NCI-H774 (cell line): Measurements from ENCODE around the gene HPS5.
"Not testable (repeated sequence)": the region's sequence is repeated elsewhere in the genome, so short reads cannot be mapped to it uniquely, and the experiment has no call there.

ENCODE experiments used
- DNase-seq: peaks from one replicate; lab custom pipeline; 2025; lab: John Stamatoyannopoulos, UW

The HPS5 gene, protein sequence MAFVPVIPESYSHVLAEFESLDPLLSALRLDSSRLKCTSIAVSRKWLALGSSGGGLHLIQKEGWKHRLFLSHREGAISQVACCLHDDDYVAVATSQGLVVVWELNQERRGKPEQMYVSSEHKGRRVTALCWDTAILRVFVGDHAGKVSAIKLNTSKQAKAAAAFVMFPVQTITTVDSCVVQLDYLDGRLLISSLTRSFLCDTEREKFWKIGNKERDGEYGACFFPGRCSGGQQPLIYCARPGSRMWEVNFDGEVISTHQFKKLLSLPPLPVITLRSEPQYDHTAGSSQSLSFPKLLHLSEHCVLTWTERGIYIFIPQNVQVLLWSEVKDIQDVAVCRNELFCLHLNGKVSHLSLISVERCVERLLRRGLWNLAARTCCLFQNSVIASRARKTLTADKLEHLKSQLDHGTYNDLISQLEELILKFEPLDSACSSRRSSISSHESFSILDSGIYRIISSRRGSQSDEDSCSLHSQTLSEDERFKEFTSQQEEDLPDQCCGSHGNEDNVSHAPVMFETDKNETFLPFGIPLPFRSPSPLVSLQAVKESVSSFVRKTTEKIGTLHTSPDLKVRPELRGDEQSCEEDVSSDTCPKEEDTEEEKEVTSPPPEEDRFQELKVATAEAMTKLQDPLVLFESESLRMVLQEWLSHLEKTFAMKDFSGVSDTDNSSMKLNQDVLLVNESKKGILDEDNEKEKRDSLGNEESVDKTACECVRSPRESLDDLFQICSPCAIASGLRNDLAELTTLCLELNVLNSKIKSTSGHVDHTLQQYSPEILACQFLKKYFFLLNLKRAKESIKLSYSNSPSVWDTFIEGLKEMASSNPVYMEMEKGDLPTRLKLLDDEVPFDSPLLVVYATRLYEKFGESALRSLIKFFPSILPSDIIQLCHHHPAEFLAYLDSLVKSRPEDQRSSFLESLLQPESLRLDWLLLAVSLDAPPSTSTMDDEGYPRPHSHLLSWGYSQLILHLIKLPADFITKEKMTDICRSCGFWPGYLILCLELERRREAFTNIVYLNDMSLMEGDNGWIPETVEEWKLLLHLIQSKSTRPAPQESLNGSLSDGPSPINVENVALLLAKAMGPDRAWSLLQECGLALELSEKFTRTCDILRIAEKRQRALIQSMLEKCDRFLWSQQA

GRCh38 chr11:18321969-18322711, at the start of gene HPS5, which contains the start of gene GTF2H1:
Gene HPS5 (minus strand): TSS chr11:18322140. CDS start chr11:18317858, 4,282 bp downstream.
Gene GTF2H1 (plus strand): TSS chr11:18322567. CDS start chr11:18333075, 10,508 bp downstream.
- peak; percentile 95 for DNase-seq

GRCh38 chr11:18371279-18371678, 49.3 kb upstream of the HPS5 start:
- DNase-seq, result no peak

DNA sequence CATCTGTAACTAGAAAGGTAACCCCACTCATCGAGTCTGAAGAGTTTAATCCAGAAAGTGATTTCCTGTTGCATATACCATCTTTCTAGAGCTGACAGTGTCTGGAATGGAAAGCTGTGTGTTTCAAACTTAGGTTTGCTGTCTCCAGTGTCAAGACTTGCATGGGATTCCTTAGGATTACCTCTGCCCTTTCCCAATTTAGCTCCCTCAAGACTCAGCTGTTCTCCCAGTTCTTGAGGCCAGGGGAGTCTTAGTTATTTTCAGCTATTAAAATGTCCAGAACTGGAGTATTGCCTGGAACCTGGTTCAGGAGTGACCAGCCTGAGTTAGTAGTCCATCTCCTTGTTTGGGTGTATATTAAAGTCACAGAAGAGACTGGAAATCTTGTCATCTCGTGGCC, 47.5 kb upstream of the HPS5 start:
- no peak for DNase-seq

DNA sequence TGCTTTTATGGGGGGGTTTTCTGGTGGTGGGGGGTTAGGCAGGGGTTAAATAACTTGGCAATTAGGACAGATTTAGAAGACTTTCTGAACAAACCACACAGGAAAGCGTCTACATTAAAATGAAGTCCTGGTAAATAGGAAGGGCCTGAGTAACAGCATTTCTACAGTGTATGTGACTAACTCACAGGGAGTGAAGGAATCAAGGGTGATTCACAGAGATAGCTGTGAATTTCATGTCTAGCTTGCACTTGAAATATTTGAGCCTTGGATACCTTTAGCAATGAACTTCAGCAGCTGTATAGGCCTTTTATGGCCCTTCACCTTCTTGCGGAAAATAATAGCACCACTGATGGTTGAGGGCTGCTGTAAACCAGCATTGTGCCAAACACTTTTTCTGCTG, 46.3 kb upstream of the HPS5 start:
- DNase-seq, result no peak

- no peak for DNase-seq
These were observed 45.5 kb upstream of the HPS5 start for GRCh38 chr11:18367431-18367830.

- no peak for DNase-seq
These were observed 44.3 kb upstream of the HPS5 start for GRCh38 chr11:18366286-18366685.

- no peak for DNase-seq
These were observed 43.8 kb upstream of the HPS5 start for GRCh38 chr11:18365741-18366140.

DNA sequence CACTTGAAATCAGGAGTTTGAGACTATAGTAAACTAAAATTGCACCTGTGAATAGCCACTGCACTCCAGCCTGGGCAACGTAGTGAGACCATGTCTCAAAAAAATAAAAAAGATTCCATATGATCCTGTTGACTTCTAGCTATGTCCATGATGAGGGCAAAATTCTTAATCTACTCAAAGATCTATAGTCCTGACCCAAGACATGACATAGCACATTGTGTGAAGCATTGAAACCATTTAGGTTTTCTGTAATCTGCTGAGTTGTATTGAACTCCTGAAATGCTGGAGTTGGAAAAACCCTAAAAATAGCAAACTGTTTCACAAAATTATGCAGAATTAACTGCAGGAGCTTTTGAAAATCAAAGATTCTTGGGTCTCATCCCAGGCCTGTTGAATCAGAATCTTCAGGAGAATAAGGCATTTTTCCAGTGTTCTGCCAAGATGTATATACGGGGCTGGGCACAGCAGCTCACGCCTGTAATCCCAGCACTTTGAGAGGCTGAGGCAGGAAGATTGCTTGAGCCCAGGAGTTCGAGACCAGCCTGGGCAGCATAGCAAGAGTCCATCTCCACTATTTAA, 42.6 kb upstream of the HPS5 start:
- DNase-seq, result no peak

DNA sequence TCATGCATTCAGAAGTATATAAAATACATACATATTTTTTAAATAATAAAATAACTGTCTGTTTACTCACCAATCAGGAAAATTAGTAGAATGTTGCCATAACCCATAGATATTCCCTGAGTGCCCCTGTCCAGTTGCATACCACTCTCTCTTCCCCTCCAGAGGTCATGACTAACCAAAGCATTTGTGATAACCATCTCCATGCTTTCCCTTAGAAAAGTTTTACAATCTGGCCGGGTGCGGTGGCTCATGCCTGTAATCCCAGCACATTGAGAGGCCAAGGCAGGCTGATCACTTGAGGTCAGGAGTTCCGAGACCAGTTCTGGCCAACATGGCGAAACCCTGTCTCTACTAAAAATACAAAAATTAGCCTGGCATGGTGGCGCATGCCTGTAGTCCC, 39.2 kb upstream of the HPS5 start:
- DNase-seq, result no peak

DNA sequence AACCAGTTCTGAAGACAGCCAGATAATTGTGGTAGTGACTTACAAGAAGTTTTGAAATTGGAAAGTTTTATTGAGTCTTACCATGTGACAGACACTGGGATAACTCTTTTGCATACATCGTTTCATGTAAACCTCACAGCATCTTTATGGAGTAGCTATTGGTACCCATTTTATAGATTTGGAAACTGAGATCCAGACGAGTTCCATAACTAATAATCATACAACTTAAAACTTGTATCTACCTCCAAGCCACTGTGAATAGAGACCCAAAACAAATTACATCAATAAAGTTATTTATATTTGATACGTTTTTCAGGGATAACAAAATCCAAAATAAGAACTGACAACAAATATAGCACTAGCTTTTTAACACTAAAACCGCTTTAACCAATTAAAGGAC, 36.7 kb upstream of the HPS5 start:
- no peak for DNase-seq

GRCh38 chr11:18352581-18352980, 30.6 kb upstream of the HPS5 start:
- DNase-seq, result no peak

GRCh38 chr11:18347471-18348125, 25.7 kb upstream of the HPS5 start:
- DNase-seq, result no peak

DNA sequence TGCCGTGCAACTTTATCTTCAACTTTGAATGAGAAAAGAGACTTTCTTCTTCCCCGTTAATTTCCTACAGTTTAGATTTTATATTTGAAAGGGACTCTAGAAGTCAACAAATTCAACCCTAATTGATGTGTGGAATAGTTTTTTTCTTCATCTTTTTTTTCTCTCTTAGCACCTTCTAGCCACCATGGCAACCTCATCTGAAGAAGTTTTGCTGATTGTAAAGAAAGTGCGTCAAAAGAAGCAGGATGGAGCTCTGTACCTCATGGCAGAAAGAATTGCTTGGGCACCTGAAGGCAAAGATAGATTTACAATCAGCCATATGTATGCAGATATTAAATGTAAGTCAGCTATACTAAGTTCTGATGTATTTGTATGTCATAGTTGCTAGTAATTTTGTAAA, 11.0 kb upstream of the HPS5 start:
- DNase-seq, result no peak

- no peak for DNase-seq
These were observed 10.4 kb upstream of the HPS5 start for GRCh38 chr11:18332302-18332701.

GRCh38 chr11:18330921-18331320, 9.0 kb upstream of the HPS5 start:
- no peak for DNase-seq

DNA sequence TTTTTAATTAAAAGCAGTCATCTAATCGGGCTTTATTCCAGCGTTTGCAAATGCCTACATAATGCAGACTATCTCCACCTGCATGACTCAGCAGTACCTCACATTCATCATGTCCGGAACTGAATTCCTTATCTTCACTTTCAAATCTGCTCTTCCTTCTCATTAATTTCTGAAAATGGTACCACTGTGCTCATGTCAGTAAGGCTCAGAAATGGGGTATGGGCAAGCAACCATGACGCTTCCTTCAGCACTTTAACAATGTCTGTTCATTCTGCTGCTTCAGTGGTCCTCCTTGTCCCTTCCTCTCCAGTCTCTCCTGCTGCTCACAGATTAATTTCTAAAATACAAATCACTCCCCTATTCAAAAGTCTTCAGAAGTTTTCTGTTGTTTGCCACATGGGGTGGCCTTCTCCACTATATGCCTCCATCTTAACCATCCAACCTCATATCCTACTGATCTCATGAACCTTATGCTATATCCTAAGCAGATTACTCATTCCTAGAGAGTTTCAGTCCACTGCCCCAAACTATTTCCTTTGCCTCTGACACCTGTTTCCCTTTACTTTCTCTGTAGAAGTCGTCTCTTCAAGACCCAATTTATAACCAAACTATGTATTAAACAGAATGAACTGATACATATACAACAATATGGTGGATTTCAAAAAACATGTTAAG, 7.4 kb upstream of the HPS5 start:
- no peak for DNase-seq

GRCh38 chr11:18324381-18324780, 2.4 kb upstream of the HPS5 start:
- DNase-seq, result no peak

DNA sequence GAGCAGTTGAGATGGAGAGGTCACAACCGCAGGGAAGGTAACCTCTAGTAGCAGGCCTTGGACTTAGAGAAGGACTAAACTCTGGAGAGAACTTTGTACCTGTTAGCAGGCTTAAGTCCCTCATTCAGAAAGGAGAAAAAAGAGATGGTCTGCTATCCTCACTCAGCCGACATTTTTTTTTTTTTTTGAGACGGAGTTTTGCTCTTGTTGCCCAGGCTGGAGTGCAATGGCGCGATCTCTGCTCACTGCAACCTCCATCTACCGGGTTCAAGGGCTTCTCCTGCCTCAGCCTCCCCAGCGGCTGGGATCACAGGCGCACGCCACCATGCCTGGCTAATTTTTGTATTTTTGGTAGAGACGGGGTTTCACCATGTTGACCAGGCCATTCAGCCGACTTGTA, 1.9 kb upstream of the HPS5 start:
- not testable (repeated sequence) for DNase-seq

GRCh38 chr11:18322818-18323570, 1.1 kb upstream of the HPS5 start:
- no peak for DNase-seq

GRCh38 chr11:18321578-18321968, 367 bp downstream of the HPS5 start:
- no peak for DNase-seq
